ENCODE results near the gene CTNNA2.
"Not testable (repeated sequence)": the region's sequence is repeated elsewhere in the genome, so short reads cannot be mapped to it uniquely, and the experiment has no call there.

Gene CTNNA2

GRCh38 chr2:80078290-80079036 is 565.6 kb downstream of the CTNNA2 start:
- no peak for DNase-seq (ENCODE audit: low read depth in 2 of 2)

- DNase-seq (ENCODE audit: low read depth in 2 of 2), result no peak
These were observed 568.1 kb downstream of the CTNNA2 start for GRCh38 chr2:80080957-80081356.

- no peak for DNase-seq (ENCODE audit: low read depth in 2 of 2)
These were observed 574.0 kb downstream of the CTNNA2 start for GRCh38 chr2:80086831-80087230.

- no peak for DNase-seq (ENCODE audit: low read depth in 2 of 2)
These were observed 578.4 kb downstream of the CTNNA2 start for GRCh38 chr2:80091237-80091636.

GRCh38 chr2:80092474-80092873 is 579.6 kb downstream of the CTNNA2 start:
- DNase-seq (ENCODE audit: low read depth in 2 of 2), result no peak

GRCh38 chr2:80098503-80098902 is 585.7 kb downstream of the CTNNA2 start:
- not testable (repeated sequence) for DNase-seq (ENCODE audit: low read depth in 2 of 2)

- no peak for DNase-seq (ENCODE audit: low read depth in 2 of 2)
These were observed 589.2 kb downstream of the CTNNA2 start for GRCh38 chr2:80102026-80102425.

GRCh38 chr2:80105015-80105640 is 592.3 kb downstream of the CTNNA2 start:
- DNase-seq (ENCODE audit: low read depth in 2 of 2), result no peak

GRCh38 chr2:80111185-80111584 is 598.3 kb downstream of the CTNNA2 start:
- no peak for DNase-seq (ENCODE audit: low read depth in 2 of 2)

- no peak for DNase-seq (ENCODE audit: low read depth in 2 of 2)
These were observed 599.9 kb downstream of the CTNNA2 start for GRCh38 chr2:80112790-80113189.

GRCh38 chr2:80113399-80113798 is 600.5 kb downstream of the CTNNA2 start:
- DNase-seq (ENCODE audit: low read depth in 2 of 2), result no peak

GRCh38 chr2:80114812-80115211 is 602.0 kb downstream of the CTNNA2 start:
- no peak for DNase-seq (ENCODE audit: low read depth in 2 of 2)

- no peak for DNase-seq (ENCODE audit: low read depth in 2 of 2)
These were observed 604.5 kb downstream of the CTNNA2 start for GRCh38 chr2:80117401-80117800.

- DNase-seq (ENCODE audit: low read depth in 2 of 2), result no peak
These were observed 608.0 kb downstream of the CTNNA2 start for GRCh38 chr2:80120866-80121265.

- DNase-seq (ENCODE audit: low read depth in 2 of 2), result no peak
These were observed 609.8 kb downstream of the CTNNA2 start for GRCh38 chr2:80122675-80123074.

GRCh38 chr2:80126596-80127189 is 613.8 kb downstream of the CTNNA2 start:
- no peak for DNase-seq (ENCODE audit: low read depth in 2 of 2)

GRCh38 chr2:80128080-80128479 is 615.2 kb downstream of the CTNNA2 start:
- no peak for DNase-seq (ENCODE audit: low read depth in 2 of 2)

- no peak for DNase-seq (ENCODE audit: low read depth in 2 of 2)
These were observed 619.4 kb downstream of the CTNNA2 start for GRCh38 chr2:80132281-80132680.

GRCh38 chr2:80135001-80135400 is 622.1 kb downstream of the CTNNA2 start:
- no peak for DNase-seq (ENCODE audit: low read depth in 2 of 2)

- DNase-seq (ENCODE audit: low read depth in 2 of 2), result no peak
These were observed 623.5 kb downstream of the CTNNA2 start for GRCh38 chr2:80136338-80136737.

GRCh38 chr2:80139001-80139400 is 626.1 kb downstream of the CTNNA2 start:
- DNase-seq (ENCODE audit: low read depth in 2 of 2), result no peak

- DNase-seq (ENCODE audit: low read depth in 2 of 2), result no peak
These were observed 628.3 kb downstream of the CTNNA2 start for GRCh38 chr2:80141007-80141726.

Measured in stimulated activated CD4-positive, alpha-beta T cell treated with anti-CD3 and anti-CD28 coated beads, Interleukin-4, amount 100 ng/mL, for 48 hours (primary cell).